ENCODE results near the gene RAD17.
"Not testable (repeated sequence)": the region's sequence is repeated elsewhere in the genome, so short reads cannot be mapped to it uniquely, and the experiment has no call there.

Gene RAD17

DNA sequence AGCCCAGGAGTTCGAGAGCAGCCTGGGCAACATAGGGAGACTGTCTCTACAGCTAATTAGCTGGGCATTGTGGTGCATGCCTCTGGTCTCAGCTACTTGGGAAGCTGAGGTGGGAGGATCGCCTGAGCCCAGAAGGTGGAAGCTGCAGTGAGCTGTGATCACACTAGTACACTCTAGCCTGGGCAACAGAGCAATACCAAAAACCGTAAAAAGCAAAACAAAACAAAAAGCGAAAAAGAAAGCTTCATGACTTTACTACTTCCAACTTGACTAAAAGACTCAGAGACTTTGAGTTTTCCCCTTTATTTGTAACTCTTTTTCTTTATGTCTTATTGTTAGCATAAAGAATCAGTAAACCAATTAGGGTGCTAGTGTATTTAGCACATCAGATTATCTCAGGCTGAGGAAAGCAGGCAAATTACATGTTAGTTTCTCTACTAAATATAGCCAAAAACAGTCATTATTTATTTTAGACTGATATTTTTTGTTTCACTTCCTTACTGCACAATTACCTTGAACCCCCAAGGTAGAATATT, 5.4 kb downstream of the RAD17 start:
- no peak for DNase-seq

DNA sequence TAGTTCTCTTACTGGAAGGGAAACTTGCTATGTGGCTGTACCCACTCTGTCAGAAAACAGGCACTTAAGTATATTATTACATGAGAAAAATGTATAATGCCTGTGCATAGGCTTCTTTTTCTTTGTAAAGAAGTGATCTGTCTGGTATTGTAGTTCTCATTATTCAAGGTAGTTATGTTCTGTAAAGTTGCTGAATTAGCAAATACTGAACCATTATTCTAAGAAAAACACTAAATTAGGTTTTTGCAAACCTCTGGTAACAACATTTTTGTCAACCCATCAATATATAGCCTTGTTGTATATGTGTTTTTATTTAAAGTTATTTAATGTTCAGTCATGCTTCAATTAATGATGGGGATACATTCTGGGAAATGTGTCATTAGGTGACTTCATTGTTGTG, 8.8 kb downstream of the RAD17 start:
- DNase-seq, result no peak

DNA sequence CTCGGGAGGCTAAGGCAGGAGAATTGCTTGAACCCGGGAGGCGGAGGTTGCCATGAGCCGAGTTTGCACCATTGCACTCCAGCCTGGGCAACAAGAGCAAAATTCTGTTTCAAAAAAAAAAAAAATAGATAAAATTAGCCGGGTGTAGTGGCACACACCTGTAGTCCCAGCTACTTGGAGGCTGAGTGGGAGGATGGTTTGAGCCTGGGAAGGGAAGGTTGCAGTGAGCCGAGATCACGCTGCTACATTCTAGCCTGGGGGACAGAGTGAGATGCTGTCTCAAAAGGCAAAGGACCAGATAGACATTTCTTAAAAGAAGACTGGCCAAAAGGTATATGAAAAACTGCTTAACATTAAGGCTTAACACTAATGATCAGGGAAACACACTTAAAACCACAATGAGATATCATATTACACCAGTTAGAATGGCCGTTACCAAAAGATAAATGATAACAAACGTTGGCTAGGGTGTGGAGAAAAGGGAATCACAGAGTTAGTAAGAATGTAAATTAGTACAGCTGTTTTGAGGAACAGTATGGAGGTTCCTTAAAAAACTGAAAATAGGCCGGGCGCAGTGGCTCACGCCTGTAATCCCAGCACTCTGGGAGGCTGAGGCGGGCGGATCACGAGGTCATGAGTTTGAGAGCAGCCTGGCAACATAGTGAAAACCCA, 35.2 kb downstream of the RAD17 start:
- DNase-seq, result no peak

GRCh38 chr5:69414885-69415583, 45.4 kb downstream of the RAD17 start, which contains the start of gene MARVELD2:
Gene MARVELD2, plus strand, starts transcription at chr5:69415116. Its CDS starts 4,270 bp downstream, at chr5:69419386.
- DNase-seq, result peak; percentile 11

DNA sequence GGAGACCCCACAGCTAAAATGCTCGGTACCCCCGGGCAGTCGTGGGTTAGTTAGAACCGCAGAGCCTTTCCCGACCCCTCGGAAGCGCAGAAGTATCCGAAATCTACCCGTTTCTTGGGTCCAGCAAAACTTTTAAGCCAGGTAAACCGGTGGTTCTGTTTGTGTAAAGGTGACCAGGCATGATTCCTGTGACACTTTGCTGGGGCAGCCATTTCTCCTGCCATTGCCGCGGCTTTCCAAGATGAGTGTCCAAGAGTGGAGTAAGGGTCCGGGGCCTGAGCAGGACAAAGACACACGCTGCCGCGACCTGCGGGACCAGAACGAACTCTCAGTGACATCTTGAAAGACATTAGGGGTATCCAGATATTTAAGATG, 46.0 kb downstream of the RAD17 start:
- no peak for DNase-seq

DNA sequence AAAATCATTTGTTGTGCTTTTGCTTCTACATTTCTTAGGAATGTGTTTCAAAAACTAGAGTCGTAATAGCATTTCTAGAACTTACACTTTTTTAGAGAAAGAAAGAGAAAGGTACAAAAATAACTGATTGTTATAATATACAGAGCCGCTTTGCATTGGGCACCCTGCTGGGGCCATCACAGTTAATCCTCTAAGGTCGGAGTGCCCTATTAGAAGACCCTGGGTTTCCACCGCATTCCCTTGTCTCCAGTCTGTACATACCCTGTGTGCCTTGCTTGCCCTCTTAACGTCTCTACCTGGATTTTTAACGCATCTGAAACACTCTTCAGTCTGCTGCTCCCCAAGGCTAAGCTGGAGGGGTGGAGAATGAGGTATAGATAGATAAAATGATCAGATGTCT, 46.6 kb downstream of the RAD17 start:
- DNase-seq, result no peak

DNA sequence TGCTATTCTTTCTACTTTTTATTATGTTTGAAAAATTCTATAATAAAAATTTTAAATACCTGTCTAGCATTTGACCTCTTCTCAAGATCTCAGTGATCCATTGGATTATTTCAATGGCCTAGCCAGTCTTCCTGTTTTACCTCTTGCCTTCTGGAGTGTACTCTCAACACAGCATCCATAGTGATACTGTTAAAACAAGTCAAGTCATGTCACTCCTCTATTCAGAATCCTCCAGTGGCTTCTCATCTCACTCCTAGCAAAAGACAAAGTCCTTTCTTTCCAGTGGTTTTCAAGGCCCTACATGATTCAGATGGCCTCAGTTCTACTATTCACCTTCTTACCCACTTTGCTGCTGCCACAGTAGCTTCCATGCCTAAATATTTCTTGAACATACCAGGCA, 47.1 kb downstream of the RAD17 start:
- DNase-seq, result no peak

- DNase-seq, result no peak
Measured at GRCh38 chr5:69418554-69418953, 48.9 kb downstream of the RAD17 start.

GRCh38 chr5:69431424-69432303, 62.0 kb downstream of the RAD17 start:
- no peak for DNase-seq

DNA sequence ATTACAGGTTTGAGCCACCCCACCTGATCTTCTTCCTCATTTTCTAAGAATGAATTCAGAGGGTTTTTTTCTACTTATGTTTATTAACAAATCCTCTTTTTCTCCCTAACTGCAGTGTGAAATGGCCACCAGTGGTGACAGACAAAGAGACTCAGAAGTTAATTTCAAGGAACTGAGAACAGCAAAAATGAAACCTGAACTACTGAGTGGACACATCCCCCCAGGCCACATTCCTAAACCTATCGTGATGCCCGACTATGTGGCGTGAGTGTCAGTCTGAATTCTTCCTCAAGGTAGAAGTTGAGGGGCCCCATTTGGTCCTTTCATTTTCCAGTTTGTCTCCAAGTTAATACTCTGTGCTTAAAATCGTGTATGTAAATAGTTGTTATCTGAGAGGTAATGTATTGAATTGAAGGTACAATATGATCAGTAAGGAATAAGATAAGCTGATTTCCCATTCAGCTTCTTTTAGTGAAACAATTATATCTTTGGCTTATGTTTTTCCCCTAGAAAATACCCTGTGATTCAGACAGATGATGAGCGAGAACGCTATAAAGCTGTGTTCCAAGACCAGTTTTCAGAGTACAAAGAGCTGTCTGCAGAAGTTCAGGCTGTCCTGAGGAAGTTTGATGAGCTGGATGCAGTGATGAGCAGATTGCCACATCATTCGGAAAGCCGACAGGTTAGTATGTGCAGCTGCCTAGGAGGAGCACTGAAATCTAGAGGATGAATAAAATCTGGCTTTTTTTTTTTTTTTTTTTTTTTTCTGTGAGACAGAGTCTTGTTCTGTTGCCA, 63.0 kb downstream of the RAD17 start:
- DNase-seq, result no peak

- DNase-seq, result peak; percentile 1
Measured at GRCh38 chr5:69435276-69435884, 65.8 kb downstream of the RAD17 start.

- DNase-seq, result no peak
Measured at GRCh38 chr5:69444127-69444754, 74.6 kb downstream of the RAD17 start.

- no peak for DNase-seq
Measured at GRCh38 chr5:69449511-69449910, 79.9 kb downstream of the RAD17 start.

GRCh38 chr5:69450116-69450515, 80.5 kb downstream of the RAD17 start:
- peak; percentile 77 for DNase-seq

DNA sequence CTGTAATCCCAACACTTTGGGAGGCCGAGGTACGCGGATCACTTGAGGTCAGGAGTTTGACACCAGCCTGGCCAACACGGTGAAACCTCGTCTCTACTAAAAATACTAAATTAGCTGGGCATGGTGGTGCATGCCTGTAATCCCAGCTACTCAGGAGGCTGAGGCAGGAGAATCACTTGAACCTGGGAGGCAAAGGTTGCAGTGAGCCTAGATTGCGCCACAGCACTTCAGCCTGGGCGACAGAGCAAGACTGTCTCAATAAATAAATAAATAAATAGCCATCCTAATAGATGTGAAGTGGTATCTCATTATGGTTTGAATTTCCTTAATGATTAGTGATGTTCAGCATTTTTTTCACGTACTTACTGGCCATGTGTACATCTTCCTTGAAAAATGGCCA, 80.9 kb downstream of the RAD17 start:
- not testable (repeated sequence) for DNase-seq

DNA sequence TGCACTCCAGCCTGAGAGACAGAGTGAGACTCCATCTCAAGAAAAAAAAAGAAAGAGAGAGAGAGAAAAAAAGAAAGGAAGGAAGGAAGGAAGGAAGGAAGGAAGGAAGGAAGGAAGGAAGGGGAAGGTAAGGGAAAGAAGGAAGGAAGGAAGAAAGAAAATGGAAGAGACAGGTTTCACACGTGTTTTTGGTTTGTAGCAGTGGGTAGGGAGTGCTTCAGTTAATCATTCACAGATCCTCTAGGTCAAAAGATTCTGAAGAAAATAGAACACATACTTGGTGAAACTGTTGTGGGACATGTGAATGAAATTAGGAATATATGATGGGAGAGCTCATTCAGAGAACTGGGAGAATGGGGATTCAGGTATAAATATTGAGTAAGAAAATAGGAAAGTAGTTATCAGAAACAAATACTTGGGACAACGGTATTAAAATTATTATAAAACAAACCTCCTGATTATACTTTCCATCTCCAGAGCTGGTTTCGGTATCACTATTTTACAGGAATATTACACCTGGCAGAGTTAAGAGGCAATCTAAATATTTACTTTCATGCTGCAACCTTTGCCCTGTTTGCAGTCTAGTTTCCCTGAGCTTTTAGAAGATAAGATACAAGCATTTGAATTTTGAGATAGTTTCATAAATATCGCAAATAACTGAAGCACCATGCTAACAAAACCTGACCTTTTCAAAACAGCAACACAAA, 82.5 kb downstream of the RAD17 start:
- DNase-seq, result no peak

- DNase-seq, result not testable (repeated sequence)
Measured at GRCh38 chr5:69453487-69453886, 83.9 kb downstream of the RAD17 start.

DNA sequence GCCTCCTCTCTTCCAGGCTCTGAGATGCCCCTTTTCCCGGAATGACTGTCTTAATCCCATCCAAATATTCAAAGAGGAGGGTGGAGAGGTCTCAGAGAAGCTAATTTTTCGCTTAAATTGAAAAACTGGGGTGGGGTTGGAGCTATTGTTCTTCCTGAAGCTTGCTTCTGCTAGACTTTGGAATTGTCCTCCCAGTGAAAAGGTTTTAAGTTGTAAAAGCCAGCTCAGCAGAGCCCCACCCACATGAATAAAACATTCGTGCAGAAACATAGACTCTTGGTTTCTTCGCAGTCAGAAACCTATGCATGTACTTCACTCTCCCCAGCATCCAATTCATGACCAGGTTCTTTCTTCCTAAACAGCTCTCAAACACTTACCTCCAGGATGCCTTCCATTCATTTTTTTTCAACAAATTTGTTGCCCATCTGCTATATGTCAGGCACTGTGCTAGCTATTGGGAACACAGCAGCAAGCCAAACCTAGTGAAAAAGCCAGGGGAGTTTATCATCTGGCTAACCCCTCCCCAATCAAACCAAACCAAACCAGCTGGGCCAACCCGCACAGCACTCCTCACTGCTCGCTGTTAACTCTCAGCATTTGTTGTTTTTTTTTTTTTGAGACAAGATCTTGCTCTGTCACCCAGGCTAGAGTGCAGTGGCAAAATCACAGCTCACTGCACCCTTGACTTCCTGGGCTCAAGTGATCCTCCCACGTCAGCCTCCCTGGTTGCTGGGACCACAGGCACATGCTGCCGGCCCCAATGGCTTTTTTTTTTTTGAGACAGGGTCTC, 85.0 kb downstream of the RAD17 start:
- no peak for DNase-seq

- not testable (repeated sequence) for DNase-seq
Measured at GRCh38 chr5:69455428-69455988, 85.9 kb downstream of the RAD17 start.

Measured in fibroblast of skin of abdomen (primary cell).